HG02970 (cell line): ENCODE measurements around the gene PRSS36.
"Not testable (repeated sequence)": the region's sequence is repeated elsewhere in the genome, so short reads cannot be mapped to it uniquely, and the experiment has no call there.

Experiments
- ATAC-seq: cut with Tn5 transposase; IDR thresholded peaks from one replicate; pipeline ENCODE4 v1.9.1; 2021; ENCODE audit warnings: mild to moderate bottlenecking, moderate library complexity, moderate number of reproducible peaks; ENCODE audit not compliant: unreplicated experiment, low FRiP score

PRSS36 gene

DNA sequence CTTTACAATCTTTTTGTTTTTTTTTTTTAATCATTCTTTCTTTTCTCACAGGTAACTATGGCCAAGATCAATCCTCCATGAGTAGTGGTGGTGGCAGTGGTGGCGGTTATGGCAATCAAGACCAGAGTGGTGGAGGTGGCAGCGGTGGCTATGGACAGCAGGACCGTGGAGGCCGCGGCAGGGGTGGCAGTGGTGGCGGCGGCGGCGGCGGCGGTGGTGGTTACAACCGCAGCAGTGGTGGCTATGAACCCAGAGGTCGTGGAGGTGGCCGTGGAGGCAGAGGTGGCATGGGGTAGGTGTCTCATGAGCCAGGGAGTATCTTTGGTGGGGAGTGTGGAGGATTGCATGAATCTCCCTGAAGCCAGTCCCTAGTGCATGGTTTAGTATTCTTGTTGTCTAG, 35.0 kb upstream of the PRSS36 start:
- ATAC-seq, result no peak

DNA sequence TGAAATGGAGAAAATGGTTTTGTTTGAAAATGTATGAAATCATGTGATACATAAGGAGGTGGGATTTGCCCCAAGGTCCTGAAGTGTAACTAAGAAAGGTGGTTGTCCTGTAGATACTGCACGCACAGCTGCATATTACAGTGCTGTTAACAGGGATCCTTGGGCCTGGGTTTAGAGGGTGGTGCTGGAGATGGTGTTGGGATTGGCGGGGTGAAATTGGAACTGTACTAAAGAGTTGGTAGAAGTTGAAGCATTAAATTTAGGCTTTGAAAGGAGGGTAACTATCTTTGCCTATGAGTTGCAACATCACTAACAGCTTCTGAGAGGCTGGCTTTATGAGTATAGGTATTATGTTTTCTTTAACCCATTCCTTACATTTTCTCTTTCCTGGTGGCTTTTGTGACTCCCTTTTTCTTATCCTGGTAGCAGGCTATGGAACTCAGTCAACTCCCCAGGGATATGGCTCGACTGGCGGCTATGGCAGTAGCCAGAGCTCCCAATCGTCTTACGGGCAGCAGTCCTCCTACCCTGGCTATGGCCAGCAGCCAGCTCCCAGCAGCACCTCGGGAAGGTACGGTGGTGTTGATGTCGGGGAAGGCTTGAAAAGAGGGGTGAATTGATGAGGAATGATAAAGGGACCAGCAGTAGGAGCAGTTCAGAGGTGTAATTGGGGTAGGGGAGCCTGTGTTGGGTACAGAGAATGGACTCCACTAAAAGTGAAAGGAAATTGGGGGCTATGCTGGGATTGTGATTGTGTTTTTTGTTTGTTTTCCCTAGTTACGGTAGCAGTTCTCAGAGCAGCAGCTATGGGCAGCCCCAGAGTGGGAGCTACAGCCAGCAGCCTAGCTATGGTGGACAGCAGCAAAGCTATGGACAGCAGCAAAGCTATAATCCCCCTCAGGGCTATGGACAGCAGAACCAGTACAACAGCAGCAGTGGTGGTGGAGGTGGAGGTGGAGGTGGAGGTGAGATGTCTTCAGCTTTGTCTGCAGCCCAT, 33.9 kb upstream of the PRSS36 start:
- no peak for ATAC-seq

DNA sequence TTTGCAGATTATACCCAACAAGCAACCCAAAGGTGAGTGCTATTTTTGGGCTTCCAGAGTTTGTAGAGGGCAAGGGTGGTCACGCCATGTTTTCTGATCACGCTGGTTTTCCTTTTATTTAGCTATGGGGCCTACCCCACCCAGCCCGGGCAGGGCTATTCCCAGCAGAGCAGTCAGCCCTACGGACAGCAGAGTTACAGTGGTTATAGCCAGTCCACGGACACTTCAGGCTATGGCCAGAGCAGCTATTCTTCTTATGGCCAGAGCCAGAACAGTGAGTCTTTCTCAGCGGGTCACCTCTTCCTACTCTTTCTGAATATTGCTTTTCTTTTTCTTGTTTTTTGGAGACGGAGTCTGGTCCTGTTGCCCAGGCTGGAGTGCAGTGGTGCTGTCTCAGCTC, 32.5 kb upstream of the PRSS36 start:
- no peak for ATAC-seq

DNA sequence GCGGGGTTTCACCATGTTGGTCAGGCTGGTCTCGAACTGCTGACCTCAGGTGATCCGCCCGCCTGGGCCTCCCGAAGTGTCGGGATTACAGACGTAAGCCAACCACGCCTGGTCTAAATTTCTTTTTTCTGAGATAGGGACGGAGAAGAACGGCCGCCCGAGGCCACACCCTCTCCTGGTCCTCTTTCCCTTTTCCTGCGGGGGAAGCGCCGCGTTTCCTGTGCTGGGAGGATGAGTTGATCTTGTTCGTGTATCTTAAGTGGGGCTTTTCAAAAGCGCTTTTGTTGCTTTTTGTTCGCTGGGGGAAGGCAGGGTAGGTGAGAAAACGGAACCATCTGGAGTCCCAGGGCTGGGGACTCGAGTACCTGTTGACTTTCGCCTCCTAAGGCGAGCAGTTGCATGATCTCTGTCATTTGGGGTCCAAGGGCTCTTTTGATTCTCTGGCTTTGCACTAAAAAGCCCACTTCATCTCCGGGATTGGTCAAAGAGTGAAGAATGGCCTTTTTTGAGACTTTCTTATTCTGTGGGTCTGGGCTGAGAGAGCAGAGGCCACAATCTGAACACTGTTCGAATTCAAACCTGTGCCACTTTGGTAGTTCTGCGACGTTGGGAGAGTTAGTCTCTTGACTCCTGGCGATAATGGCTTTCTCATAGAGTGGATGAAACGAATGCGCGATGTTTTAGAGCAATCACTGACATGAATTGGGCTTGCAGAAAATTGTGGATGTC, 31.4 kb upstream of the PRSS36 start:
- ATAC-seq, result no peak

DNA sequence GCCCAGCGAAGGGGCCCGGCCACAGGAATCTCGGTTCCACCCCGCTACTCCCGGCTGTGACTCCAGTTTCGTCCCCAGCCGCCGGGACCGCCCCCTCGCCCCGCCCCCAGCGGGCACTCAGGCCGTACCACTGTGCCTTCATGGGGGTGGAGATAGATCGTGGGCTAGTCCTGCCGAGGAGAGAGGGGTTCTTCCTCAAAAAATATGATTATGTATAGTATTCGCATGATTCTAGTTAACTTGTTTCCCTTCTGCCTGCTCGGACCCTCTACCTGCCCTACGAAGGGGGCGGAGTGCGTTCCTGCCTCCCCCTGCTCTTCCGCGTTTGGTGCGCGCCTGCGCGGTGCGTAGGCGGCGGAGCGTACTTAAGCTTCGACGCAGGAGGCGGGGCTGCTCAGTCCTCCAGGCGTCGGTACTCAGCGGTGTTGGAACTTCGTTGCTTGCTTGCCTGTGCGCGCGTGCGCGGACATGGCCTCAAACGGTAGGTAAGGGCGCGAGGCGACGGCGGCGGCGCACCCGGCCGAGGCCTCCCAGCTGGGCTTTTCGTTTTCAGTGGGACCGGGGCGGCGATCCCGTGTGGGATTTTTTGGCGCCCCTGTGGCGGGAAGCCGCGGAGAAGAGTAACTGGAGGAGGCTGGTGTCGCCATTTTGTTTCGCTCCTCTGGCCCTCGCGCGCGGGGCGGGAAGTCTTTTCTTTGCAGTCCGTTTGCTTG, 30.0 kb upstream of the PRSS36 start, which contains the start of gene FUS:
TSS of gene FUS (plus strand) at position 393 of the 713 bp plus-strand sequence. CDS start at position 469, 76 bp downstream.
- peak; percentile 68 for ATAC-seq

DNA sequence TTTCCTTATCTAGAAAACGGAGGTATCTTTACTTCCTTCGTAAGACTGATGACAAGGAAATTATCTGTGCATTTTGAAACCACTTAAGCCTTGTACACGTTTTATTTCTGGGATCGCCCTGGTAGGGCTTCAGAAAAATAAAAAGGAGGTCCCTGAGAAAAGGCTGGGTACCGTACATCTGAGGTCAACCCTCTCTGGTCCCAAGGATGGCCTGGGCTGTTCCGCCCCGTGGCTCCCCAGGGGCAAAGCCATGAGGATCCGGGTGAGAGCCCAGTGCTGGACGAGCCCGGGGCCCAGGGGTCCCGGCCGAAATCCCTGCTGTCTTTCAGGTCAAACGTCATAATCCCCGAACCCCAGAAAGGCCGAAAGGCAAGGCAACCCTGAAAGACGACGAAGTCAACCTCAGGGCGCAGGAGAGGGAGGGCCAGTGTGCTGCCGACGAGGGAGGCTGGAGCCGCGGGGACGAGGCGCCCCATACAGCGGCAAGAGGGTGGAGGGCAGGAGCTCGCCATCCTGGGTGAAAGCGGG, 29.4 kb upstream of the PRSS36 start:
- peak; percentile 1 for ATAC-seq

DNA sequence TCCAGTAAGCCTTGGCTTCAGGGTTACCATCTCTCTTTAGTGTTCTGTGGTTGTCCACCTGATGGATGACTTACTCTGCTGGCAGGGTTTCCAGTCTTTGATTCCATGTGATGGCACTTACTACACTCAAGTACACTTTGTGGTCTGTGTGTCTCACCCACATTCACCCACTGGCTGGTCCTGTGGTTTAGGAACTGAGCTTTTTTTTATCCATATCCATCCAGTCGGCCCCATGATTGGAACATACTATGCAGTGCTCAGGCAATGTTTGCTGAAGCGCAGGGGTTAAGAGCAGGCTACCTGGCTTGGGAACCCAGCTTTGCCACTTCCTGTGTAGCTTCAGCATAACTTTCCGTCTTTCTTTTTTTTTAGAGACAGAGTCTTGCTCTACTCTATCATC, 27.3 kb upstream of the PRSS36 start:
- ATAC-seq, result no peak

DNA sequence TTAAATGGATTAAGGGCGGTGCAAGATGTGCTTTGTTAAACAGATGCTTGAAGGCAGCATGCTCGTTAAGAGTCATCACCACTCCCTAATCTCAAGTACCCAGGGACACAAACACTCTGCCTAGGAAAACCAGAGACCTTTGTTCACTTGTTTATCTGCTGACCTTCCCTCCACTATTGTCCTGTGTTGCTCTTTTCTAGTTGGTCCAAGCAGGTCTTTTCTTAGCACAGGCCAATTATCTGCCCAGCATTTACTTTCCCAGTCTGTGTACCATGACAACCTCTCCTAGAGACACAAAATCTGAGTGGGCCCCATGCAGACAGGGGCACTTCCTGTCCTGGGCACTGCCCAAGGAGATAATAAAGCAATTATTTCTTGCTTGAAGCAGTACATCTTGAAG, 20.2 kb upstream of the PRSS36 start:
- ATAC-seq, result not testable (repeated sequence)

DNA sequence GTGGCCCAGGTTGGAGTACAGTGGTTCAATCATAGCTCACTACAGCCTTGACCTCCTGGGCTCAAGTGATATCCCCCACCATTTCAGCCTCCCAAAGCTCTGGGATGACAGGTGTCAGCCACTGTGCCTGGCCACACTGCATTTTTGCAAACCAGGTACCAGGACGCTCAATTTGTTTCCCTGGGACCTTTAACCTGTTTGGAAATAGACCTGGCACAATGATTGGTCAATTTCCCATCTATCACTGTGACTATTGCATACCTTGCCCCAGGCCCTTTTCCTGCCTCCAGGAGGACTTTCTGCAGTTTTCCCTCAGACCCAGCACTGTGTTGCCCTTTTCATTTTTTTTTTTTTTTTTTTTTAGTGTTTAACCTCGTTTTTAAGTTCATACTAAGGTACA, 19.0 kb upstream of the PRSS36 start:
- no peak for ATAC-seq

DNA sequence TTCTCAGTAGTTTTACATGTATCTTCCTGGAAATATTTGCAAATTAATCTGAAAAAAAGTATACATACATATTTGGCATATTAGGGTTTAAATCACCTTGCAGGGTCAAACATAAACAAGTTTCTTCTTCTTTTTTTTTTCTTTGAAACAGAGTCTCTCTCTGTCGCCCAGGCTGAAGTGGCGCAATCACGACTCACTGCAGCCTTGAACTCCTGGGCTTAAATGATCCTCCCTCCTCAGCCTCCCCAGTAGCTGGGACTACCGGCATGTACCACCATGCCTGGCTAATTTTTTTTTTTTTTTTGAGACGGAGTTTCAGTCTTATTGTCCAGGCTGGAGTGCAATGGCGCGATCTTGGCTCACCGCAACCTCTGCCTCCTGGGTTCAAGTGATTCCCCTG, 17.4 kb upstream of the PRSS36 start:
- no peak for ATAC-seq

DNA sequence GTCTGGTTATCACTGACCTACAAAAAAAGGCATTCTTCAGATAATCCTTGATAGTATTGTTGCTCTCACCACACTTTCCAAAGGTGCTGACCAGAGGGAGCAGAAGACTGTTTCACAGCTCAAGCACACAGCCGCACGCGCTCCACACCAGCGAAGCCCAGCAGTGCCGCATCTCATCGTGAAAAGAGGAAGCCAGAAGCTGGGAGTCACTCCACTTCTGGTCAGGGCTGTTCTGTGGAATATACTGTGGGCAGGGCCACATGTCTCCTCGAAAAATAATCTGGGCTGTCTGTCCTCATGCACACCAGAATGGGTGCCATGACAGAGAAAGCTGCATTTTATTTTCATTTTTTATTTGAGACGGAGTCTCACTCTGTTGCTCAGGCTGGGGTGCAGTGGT, 7.3 kb upstream of the PRSS36 start:
- no peak for ATAC-seq

DNA sequence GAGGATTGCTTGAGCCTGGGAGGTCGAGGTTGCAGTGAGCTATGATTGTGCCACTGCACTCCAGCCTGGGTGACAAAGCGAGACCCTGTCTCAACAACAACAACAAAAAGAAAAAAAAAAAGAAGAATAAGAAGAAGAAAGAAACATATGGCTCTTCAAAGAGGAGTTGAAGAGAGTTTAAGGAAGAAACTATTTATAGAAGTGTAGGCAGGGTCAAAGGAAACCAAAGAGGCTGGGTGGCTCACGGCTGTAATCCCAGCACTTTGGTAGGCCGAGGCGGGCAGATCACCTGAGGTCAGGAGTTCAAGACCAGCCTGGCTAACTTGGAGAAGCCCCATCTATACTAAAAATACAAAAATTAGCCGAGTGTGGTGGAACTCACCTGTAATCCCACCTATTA, 1.1 kb upstream of the PRSS36 start:
- ATAC-seq, result not testable (repeated sequence)

DNA sequence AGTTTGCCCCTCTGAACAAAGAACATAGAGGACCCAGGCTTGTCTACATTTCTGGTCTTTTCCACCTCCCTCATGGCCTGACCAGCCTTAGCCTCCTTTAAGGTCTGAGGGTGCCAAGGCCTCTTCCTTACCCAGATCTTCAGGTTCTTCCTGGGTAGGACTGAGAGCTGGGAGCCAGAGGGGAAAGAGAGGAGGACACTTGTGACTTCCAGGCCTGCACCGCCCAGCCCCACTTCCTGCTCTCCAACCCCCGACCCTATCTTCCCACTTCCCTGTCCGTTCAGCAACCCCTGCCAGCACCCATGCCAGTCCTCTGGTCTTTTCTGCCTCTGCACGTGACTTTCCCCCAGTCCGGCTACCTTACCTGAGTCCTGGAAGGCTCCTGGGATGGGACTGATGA, 534 bp downstream of the PRSS36 start:
- ATAC-seq, result no peak

DNA sequence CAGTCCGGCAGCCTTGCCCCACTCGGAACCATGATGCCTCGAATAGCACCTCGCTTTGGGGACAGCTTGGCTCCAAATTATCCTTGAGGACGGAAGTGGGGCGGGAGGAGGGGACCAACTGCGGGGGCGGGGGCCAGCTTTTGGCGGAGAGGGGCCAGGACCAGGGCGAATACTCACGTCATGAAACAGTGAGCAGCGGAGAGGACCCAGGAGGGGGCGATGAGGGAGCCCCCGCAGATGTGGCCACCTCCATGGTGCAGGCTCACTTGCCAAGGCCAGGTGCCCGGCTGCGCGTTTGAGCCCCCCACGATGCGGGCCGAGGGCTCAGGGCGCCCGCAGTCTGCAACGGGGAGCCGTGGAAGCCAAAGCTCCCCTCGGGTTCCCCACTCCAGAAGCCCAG, 970 bp downstream of the PRSS36 start:
- no peak for ATAC-seq

DNA sequence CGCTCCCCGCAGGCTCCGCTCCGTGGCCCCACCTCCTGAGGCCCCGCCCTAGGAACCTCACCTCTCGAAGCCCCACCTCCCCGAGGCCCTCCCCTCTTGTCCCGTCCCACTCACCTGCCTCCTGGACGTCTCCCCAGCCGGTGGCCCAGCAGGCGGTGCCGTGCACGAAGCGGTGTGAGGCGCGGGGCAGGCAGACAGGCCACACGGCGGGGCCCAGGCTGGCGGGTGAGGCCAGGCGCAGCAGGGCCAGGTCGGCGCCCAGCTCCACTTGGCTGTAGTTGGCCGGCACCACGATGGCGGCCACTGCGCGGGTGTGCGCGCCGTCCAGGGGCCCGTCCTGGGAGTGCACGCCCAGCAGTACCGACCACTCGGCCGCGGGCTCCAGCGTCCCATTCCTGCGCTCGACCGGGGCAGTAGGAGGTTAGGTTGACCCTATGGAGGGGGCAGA, 1.6 kb downstream of the PRSS36 start:
- ATAC-seq, result no peak

DNA sequence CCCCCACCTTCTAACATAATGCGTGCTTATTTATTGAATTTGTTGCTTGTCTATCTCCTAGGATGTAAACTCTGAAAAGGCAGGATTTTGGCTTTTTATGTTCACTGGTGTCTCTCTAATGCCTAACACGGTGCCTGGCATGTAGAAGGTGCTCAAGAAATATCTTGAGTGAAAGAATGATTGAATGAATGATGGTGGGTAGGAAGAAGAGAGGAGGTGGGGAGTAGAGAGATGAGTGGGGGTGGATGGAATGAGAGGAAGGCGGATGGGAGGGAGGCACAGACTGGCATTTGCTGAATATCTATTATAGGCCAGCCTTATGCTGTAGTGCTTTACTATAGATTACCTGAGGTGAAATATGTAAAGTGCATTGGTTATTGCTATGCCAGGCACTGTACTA, 2.3 kb downstream of the PRSS36 start:
- ATAC-seq, result no peak

DNA sequence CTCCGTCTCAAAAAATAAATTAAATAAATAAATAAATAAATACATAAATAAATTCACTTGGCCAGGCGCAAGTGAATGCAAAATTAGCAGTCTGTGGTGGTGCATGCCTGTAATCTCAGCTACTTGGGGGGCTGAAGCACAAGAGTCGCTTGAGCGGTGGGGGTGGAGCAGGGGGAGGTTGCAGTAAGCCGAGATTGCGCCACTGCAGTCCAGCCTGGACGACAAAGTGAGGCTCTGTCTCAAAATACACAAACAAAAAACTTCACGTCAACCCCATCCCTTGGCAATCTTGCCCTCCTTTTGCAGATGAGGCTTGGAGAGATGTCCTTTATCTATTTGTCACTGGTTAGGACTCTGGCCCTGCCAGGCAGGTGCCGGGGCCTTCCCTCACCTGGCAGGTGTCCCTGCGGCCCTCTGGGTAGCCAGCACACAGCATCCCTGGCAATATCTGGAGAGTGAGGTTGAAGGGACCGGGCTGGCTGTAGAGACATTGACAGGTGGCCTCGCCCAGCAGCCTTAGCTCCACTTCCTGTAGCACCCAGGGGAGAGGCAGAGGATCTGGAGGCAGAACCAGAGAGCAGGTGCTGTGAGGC, 4.4 kb downstream of the PRSS36 start:
- ATAC-seq, result no peak

DNA sequence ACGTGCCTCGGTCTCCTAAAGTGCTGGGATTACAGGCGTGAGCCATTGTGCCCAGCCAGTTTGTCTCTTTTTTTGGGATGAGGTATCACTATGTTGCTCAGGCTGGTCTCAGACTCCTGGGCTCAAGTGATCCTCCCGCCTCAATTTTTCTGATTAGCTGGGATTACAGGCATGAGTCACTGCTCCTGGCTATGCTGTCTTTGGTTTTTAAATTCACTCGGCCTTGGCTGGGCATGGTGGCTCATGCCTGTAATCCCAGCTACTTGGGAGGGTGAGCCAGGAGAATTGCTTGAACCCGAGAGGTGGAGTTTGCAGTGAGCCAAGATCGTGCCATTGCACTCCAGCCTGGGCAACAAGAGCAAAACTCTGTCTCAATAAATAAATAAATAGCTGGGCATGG, 5.4 kb downstream of the PRSS36 start:
- ATAC-seq, result not testable (repeated sequence)

DNA sequence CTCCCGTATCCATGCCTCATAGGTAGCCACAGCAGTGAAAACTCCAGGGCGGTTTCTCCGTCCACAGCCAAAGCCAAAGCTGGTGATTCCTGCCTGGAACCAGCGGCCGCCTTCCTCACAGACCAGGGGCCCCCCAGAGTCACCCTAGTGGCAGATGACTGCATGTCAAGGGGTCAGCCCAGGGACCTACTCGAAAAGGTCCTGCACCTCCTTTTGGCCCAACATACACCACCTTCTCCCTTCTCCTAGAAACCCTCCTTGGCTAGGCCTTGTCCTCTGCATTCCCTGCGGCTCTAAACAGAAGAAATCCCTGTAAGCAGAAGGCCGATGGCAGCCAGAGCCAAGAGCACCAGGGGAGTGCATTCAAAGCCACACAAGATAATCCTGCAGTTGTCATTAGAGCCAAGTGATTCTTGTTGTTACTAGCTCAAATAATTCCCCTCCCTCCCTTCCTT, 6.1 kb downstream of the PRSS36 start:
- ATAC-seq, result no peak
